ENCODE data around the gene ARHGEF33. TPM values are rescaled to one million over a fixed set of nuclear protein-coding genes. Genes with fewer than 3 reads are reported as not detected.

ARHGEF33 gene
- polyA plus RNA-seq, 1 of the 3 experiments (the other 2 are of a cell fraction) = 0.25 TPM

DNA sequence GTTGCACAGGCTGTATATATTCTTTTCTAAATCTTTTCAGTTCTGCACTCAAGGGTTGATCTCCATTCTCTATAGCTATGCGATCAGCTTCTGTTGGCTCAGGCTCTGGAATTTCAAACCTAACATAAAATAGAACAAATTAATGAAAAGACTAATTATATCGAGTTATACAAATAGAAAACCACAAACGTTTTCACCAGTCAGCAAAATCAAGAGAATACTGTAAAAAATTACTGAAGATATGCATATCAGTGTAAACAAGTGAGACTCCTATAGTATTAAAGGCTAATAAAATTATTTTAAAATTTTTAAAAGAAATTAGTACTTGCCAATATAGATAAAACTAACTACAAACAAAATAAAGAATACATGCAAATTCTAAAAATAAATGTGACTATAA, 124.2 kb downstream of the ARHGEF33 start:
- TF ChIP-seq, protein P1, sequence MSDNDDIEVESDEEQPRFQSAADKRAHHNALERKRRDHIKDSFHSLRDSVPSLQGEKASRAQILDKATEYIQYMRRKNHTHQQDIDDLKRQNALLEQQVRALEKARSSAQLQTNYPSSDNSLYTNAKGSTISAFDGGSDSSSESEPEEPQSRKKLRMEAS (IDR thresholded peaks at IDR 0.05; ENCODE audit: low read depth) = no peak
- no peak for TF ChIP-seq RAD21 (IDR thresholded peaks at IDR 0.05; ENCODE audit: low read length)
- TF ChIP-seq, protein P2, sequence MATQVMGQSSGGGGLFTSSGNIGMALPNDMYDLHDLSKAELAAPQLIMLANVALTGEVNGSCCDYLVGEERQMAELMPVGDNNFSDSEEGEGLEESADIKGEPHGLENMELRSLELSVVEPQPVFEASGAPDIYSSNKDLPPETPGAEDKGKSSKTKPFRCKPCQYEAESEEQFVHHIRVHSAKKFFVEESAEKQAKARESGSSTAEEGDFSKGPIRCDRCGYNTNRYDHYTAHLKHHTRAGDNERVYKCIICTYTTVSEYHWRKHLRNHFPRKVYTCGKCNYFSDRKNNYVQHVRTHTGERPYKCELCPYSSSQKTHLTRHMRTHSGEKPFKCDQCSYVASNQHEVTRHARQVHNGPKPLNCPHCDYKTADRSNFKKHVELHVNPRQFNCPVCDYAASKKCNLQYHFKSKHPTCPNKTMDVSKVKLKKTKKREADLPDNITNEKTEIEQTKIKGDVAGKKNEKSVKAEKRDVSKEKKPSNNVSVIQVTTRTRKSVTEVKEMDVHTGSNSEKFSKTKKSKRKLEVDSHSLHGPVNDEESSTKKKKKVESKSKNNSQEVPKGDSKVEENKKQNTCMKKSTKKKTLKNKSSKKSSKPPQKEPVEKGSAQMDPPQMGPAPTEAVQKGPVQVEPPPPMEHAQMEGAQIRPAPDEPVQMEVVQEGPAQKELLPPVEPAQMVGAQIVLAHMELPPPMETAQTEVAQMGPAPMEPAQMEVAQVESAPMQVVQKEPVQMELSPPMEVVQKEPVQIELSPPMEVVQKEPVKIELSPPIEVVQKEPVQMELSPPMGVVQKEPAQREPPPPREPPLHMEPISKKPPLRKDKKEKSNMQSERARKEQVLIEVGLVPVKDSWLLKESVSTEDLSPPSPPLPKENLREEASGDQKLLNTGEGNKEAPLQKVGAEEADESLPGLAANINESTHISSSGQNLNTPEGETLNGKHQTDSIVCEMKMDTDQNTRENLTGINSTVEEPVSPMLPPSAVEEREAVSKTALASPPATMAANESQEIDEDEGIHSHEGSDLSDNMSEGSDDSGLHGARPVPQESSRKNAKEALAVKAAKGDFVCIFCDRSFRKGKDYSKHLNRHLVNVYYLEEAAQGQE (IDR thresholded peaks at IDR 0.05; ENCODE audit: low read depth, low read length) = no peak
- TF ChIP-seq SMC3 (IDR thresholded peaks at IDR 0.05; ENCODE audit: low read depth, low read length) = no peak
- TF ChIP-seq RFX5 (IDR thresholded peaks at IDR 0.05; ENCODE audit: low read length) = no peak
- TF ChIP-seq, protein P3, sequence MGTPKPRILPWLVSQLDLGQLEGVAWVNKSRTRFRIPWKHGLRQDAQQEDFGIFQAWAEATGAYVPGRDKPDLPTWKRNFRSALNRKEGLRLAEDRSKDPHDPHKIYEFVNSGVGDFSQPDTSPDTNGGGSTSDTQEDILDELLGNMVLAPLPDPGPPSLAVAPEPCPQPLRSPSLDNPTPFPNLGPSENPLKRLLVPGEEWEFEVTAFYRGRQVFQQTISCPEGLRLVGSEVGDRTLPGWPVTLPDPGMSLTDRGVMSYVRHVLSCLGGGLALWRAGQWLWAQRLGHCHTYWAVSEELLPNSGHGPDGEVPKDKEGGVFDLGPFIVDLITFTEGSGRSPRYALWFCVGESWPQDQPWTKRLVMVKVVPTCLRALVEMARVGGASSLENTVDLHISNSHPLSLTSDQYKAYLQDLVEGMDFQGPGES (IDR thresholded peaks at IDR 0.05; ENCODE audit: low read depth, low read length) = no peak
- TF ChIP-seq NRF1 (IDR thresholded peaks at IDR 0.05; ENCODE audit: low read depth, low read length) = no peak
- no peak for TF ChIP-seq RCOR1 (IDR thresholded peaks at IDR 0.05; ENCODE audit: low read length)
- TF ChIP-seq FOSL2 (IDR thresholded peaks at IDR 0.05; ENCODE audit: borderline replicate concordance, low read depth) = no peak
- TF ChIP-seq, protein P4, sequence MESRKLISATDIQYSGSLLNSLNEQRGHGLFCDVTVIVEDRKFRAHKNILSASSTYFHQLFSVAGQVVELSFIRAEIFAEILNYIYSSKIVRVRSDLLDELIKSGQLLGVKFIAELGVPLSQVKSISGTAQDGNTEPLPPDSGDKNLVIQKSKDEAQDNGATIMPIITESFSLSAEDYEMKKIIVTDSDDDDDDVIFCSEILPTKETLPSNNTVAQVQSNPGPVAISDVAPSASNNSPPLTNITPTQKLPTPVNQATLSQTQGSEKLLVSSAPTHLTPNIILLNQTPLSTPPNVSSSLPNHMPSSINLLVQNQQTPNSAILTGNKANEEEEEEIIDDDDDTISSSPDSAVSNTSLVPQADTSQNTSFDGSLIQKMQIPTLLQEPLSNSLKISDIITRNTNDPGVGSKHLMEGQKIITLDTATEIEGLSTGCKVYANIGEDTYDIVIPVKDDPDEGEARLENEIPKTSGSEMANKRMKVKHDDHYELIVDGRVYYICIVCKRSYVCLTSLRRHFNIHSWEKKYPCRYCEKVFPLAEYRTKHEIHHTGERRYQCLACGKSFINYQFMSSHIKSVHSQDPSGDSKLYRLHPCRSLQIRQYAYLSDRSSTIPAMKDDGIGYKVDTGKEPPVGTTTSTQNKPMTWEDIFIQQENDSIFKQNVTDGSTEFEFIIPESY (IDR thresholded peaks at IDR 0.05; ENCODE audit: borderline replicate concordance, low read depth) = no peak
- no peak for TF ChIP-seq TAF1 (IDR thresholded peaks at IDR 0.05; ENCODE audit: borderline replicate concordance, low read depth, low read length)
- TF ChIP-seq, protein P5, sequence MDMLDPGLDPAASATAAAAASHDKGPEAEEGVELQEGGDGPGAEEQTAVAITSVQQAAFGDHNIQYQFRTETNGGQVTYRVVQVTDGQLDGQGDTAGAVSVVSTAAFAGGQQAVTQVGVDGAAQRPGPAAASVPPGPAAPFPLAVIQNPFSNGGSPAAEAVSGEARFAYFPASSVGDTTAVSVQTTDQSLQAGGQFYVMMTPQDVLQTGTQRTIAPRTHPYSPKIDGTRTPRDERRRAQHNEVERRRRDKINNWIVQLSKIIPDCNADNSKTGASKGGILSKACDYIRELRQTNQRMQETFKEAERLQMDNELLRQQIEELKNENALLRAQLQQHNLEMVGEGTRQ (IDR thresholded peaks at IDR 0.05; ENCODE audit: borderline replicate concordance, low read depth, low read length) = no peak
- Histone ChIP-seq H3F3A (replicated peaks; ENCODE audit: insufficient read depth) (peaks cover 6% of the 10 kb centered on the region), H3K36me3 (replicated peaks in 1 of 2; ENCODE audit: control insufficient read depth in 1 of 2, insufficient read depth in 2 of 2, low read length in 1 of 2) (peaks cover 62 to 63% of the 10 kb centered on the region in 2 experiments), H3K27ac (ENCODE audit: low read depth in 2 of 2, low read length in 1 of 2) (no peak overlapping the region), H3K9me3 (no peaks in the 10 kb centered on the region), H3K27me3 (ENCODE audit: insufficient read depth) (no peaks in the 10 kb centered on the region), H3K9me2 (no peaks in the 10 kb centered on the region), H3K4me1 (ENCODE audit: control insufficient read depth in 1 of 2, insufficient read depth in 2 of 2, low read depth in 1 of 2, low read length in 1 of 2) (no peaks in the 10 kb centered on the region; a peak in 2 of 4 replicates), H2AFZ (ENCODE audit: low read depth) (no peak overlapping the region), H3K4me3 (ENCODE audit: low read depth in 2 of 2, low read length in 1 of 2) (no peak overlapping the region), H3K79me2 (ENCODE audit: insufficient read depth) (0 out of 2 replicates have a peak, but pooled peaks cover 3% of the 10 kb centered on the region), H3K4me2 (no peak overlapping the region), H3K9ac (no peak overlapping the region), H4K20me1 (ENCODE audit: insufficient read depth) (no peaks in the 10 kb centered on the region)
- ChIA-PET CTCF (no interaction called here), POLR2A (no interaction called here)
- 83% methylated on average over 3 of the region's 3 CpGs for WGBS (ENCODE audit: low lambda C conversion rate)
- DNase-seq = no peak

Measured in SK-N-SH (cell line).